ENCODE measurements around the gene RAD54L.

DNA sequence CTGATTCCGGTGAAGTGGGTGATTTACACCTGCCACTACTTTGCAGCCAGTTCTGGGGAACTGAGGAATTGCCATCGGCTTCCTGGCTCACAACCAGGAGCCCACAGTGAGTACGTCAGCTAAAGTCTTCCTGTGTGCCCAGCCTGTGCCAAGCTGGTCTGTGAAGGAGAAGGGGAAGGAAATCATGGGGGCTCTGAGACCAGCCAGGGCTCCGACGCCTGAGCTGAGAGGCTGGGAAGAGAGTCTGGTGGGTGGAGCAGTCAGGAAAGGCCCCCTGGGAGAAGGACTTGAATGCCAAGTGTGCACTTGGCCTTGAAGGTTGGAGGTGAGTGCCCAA is 43.2 kb upstream of the RAD54L start:
- TF ChIP-seq POLR2A (IDR thresholded peaks at IDR 0.05; ENCODE audit: low read depth, low read length) (no peak), TAF1 (IDR thresholded peaks at IDR 0.05; ENCODE audit: low read depth, low read length) (no peak), POLR2AphosphoS5 (IDR thresholded peaks at IDR 0.05; ENCODE audit: low read depth, low read length) (no peak), POU2F2 (IDR thresholded peaks at IDR 0.05; ENCODE audit: low read depth, low read length) (no peak)

All from GM12891 (cell line).